SK-N-MC (cell line): ENCODE results near the gene CPN2.

Experiments used
- EZH2 ChIP-seq: fragments of 200-600 bp; sonication (generic); IDR thresholded peaks from one replicate; pipeline ENCODE4 v1.6.1; 2017; ENCODE audit warnings: antibody characterized with exemption
- FOXP2 ChIP-seq: optimal IDR thresholded peaks from 2 replicates; pipeline ENCODE3; 2011; ENCODE audit warnings: mild to moderate bottlenecking, moderate library complexity; ENCODE audit not compliant: insufficient read depth; ENCODE audit errors: extremely low read length, control extremely low read depth
- POLR2AphosphoS5 ChIP-seq: IDR thresholded peaks from 2 replicates; pipeline ENCODE4 v1.6.1; 2012; ENCODE audit warnings: mild to moderate bottlenecking, low read depth, low read length, borderline replicate concordance

- TF ChIP-seq POLR2AphosphoS5 (no peak), EZH2 (no peak), FOXP2 (no peak)
These were observed 20.5 kb downstream of the CPN2 start for GRCh38 chr3:194330579-194330978.
